GM18907 (cell line): ENCODE data around the gene CTBP1.
"Not testable (repeated sequence)": the region's sequence is repeated elsewhere in the genome, so short reads cannot be mapped to it uniquely, and the experiment has no call there.

ENCODE experiments used
- ATAC-seq: cut with Tn5 transposase; IDR thresholded peaks from one replicate; pipeline ENCODE4 v1.9.1; 2021; ENCODE audit warnings: mild to moderate bottlenecking, moderate library complexity; ENCODE audit not compliant: unreplicated experiment

Gene CTBP1

GRCh38 chr4:1239141-1239949 lies 9.6 kb downstream of the CTBP1 start:
- ATAC-seq: no peak

- ATAC-seq: no peak
Observed at GRCh38 chr4:1238676-1239000, 10.3 kb downstream of the CTBP1 start.

GRCh38 chr4:1237981-1238675 lies 10.8 kb downstream of the CTBP1 start:
- ATAC-seq: no peak

DNA sequence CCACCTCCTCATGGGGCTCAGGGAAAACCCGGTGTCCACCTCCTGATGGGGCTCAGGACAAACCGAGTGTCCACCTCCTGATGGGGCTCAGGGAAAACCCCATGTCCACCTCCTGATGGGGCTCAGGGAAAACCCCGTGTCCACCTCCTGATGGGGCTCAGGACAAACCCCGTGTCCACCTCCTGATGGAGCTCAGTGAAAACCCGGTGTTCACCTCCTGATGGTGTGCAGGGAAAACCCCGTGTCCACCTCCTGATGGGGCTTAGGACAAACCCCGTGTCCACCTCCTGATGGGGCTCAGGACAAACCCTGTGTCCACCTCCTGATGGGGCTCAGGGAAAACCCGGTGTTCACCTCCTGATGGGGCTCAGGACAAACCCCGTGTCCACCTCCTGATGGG lies 11.7 kb downstream of the CTBP1 start:
- not testable (repeated sequence) for ATAC-seq

DNA sequence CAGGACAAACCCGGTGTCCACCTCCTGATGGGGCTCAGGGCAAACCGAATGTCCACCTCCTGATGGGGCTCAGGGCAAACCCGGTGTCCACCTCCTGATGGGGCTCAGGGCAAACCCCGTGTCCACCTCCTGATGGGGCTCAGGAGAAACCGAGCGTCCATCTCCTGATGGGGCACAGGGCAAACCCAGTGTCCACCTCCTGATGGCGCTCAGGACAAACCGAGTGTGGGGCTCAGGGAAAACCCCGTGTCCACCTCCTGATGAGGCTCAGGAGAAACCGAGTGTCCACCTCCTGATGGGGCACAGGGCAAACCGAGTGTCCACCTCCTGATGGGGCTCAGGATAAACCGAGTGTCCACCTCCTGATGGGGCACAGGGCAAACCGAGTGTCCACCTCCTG lies 12.1 kb downstream of the CTBP1 start:
- ATAC-seq: not testable (repeated sequence)

- ATAC-seq: no peak
Observed at GRCh38 chr4:1236103-1236641, 12.8 kb downstream of the CTBP1 start.

DNA sequence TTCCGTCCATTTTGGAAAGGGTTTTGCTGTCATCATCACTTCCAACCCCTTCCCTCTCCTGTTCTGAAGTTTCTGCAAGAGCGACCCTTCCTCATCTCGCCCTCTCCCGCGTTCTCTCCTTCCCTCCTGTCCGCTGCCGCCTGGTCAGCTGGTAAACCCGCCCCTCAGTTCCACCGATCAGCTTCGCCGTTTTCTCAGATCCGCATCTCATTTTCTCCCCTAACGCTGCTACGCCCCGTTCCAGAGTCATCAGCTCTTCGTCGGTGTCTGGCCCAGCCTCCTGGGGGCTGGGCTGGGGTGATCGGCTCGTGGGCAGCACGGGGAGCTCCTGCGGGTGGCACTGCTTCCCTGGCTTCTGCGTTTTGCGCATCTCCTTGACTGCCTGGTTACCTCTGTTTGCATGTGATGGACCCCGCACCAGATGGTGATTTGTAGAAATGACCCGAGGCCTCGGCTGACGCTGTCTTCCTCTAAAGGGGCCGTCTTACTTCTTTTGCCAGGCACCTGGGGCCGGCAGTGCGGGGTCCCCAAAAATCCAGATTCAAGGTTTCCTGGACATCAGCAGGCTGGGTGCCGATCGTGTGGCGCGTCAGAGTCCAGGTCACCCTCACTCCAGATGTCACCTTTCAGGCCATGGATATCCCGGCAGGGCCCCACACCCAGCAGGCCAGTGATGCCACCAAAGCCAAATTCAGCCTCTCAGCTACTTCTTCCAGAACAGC lies 13.4 kb downstream of the CTBP1 start:
- no peak for ATAC-seq

DNA sequence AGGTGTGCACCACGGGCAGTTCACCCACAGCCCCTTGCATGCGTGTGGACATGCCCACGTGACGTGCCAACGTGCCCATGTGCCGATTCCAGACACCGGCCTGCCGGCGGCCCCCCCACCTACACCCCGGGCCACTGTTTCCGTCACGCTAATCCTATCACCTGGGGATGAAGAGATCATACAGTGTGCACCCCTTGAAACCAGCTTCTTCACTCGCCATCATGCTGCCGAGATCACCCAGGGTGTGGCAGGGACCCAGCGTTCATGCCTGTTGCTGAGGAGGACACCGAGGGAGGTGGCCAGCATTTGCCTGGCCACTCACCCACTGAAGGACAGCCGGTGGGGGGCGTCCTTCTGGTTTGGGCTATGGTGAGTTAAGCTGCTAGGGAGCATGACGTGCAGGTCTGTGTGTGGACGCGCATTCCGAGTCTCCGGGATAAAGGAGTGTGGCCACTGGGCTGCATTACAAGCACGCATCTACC lies 14.1 kb downstream of the CTBP1 start:
- ATAC-seq: no peak

- ATAC-seq: no peak
Observed at GRCh38 chr4:1234309-1234695, 14.6 kb downstream of the CTBP1 start.

GRCh38 chr4:1233641-1234308 lies 15.2 kb downstream of the CTBP1 start:
- no peak for ATAC-seq

GRCh38 chr4:1232661-1233621 lies 16.0 kb downstream of the CTBP1 start:
- no peak for ATAC-seq

- no peak for ATAC-seq
Observed at GRCh38 chr4:1231637-1232360, 17.1 kb downstream of the CTBP1 start.

DNA sequence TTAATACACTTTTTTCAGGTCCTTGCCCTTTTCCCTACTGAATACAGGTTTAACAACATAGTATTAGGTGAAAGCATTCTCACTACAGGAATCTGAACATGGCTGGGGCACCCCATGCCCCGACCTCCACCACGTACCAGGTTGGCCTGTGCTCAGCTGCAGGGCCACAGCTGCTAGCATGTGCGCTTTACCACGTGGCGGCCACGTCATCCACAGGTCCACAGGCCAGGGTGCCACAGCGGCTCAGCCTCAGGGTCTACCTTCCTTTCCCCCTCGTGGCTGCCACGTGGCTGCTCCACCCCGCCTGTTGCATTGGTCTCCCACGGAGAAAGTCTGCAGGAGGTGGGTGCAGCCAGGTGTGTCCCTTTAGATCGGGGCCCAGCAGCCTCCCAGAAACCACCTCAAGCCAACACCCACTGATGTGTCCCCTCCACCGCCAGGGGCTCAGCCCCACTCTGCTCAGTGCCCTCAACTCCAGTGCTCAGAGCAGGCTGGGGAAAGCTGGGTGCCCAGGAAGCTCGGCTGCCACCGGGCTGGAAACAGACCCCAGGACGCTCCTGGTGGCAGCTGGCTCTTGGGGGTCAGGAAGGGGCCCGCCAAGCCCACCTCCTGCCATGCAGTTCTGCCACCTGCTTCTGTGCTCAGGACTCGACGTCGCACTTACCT lies 17.8 kb downstream of the CTBP1 start:
- ATAC-seq: no peak

DNA sequence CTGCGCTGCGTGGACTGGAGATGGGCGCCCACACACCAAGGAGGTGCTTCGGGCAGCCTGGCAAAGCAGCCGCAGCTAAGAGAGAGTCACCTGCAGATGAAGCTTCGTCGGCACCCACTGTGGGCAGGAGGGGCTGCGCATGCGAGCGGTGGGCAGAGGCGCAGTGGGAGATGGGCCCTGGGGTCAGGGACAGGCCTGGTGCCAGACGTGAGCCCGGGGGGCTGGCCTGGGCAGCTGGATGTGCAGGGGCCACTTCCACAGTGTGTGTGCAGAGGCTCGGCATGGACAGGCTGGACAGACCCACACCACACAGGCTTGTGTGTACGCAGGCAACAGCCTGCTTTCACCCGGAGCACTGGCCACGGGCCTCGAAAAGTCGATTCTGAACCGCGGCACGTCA lies 18.6 kb downstream of the CTBP1 start:
- ATAC-seq: no peak

DNA sequence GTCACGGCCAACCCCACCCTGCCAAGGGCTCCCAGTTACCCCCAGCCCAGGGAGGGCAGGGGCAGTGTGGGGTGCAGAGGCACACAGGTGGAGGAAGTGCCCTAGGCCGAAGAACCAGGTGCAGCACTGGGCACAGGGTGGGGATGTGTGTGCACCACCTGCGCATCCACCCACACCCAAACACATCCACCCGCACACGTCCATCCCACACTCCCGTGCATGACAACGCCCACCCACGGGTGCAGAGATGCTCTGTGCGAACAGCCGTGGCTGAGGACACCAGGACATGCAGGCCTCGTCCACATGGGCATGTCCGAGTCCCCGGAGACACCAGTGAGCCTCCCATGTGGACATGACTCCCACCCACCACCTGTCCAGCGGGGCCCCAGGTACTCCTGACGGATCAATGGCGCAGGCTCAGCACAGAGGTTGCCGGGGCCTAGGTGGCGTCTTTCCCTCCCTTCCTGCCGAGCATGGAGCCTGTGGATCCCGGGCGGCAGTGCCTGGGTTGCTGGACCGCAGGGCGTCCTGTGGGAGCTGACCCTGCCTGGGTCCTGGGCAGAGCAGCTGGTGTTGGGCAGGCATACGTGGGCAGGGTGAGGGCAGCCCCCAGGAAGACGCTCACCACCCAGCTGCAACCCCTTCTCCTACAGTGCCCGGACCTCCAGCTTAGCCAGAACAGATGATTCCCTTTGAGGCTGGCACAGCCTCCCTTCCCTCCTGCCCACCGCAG lies 19.6 kb downstream of the CTBP1 start:
- ATAC-seq: no peak

DNA sequence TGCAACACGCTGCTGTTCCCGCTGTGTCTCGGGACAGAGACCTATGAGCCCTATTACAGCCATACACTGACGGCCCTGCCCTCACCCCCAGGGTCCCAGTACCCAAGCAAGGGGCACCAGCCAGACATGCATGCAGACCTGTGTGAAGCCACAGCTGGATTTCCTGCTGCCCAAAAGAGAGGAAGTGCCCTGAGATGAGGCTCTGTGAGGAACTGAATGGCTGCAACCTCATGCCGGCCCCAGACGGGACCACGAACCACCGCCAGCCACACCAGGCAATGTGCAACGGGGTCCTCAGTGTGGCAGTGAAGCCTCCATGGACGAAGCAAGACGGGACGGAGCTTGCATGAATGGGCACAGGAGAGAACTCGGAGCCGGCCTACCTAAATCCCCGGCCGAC lies 21.1 kb downstream of the CTBP1 start:
- ATAC-seq: no peak

- ATAC-seq: no peak
Observed at GRCh38 chr4:1226598-1226997, 22.3 kb downstream of the CTBP1 start.

DNA sequence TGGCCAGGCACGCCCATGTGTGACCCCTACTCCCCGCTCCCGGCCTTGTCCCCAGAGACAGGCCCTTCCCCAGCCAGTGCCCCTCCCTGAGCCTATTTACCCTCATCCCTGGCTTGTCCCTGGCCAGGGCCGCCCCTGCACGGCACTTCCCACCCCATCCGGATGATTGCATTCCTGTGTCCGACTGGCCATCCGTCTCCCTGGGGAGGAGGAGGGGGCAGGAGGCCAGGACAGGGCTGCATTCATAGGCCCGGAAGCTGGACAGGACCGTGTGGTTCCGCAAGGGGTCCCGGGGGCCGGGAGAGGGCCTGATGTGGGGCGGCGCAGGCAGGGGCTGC lies 22.8 kb downstream of the CTBP1 start:
- ATAC-seq: no peak
